HEK293 (cell line): ENCODE data around the gene ELFN1.

Experiments used
- CTCF ChIA-PET: fragments of 350-600 bp; formaldehyde crosslinking; extraction: SDS; loops from one replicate; lab custom pipeline; 2021; ENCODE audit warnings: antibody characterized with exemption; lab: Yijun Ruan, JAX
- POLR2A ChIA-PET: fragments of 300-600 bp; formaldehyde crosslinking; extraction: SDS; loops from one replicate; lab custom pipeline; 2020; ENCODE audit warnings: antibody characterized with exemption, inconsistent platforms; lab: Yijun Ruan, JAX
- H3K27ac ChIP-seq: fragments of 200-500 bp; sonication (Bioruptor generic); 2 replicates; pipeline ENCODE4 v1.5.1; 2014; ENCODE audit warnings: low read depth, low read length, control low read depth, inconsistent platforms; ENCODE audit errors: extremely low read depth
- H3K36me3 ChIP-seq, 2 experiments: fragments of 200-500 bp in 1 of 2; sonication (Bioruptor generic) in 1 of 2; 1 replicate in 1 of 2; 2 replicates in 1 of 2; pipeline ENCODE4 v1.5.1; 2014 to 2017; ENCODE audit warnings: inconsistent platforms in 2 of 2, low read length in 2 of 2; ENCODE audit not compliant: control insufficient read depth in 2 of 2, insufficient read depth in 1 of 2
- H3K4me1 ChIP-seq: fragments of 200-500 bp; sonication (Bioruptor generic); 2 replicates; pipeline ENCODE4 v1.5.1; 2014; ENCODE audit warnings: mild to moderate bottlenecking, low read length, inconsistent platforms; ENCODE audit not compliant: control insufficient read depth, insufficient read depth
- H3K4me3 ChIP-seq: 2 replicates; pipeline ENCODE4 v1.5.1; 2011; ENCODE audit warnings: low read depth, mild to moderate bottlenecking, control low read depth, low read length, moderate library complexity
- H3K9me3 ChIP-seq: fragments of 200-500 bp; sonication (Bioruptor generic); 2 replicates; pipeline ENCODE4 v1.5.1; 2014; ENCODE audit warnings: low read depth, low read length, inconsistent platforms; ENCODE audit not compliant: control insufficient read depth, insufficient read depth
- FEZF1 ChIP-seq: fragments of 450-650 bp; formaldehyde crosslinking; IDR thresholded peaks from 2 replicates; pipeline ENCODE4 v1.5.1; 2016; ENCODE audit warnings: missing biosample characterization, missing genetic modification characterization
- KLF7 ChIP-seq: fragments of 450-650 bp; formaldehyde crosslinking; IDR thresholded peaks from 2 replicates; pipeline ENCODE4 v1.5.1; 2016; ENCODE audit warnings: missing biosample characterization, missing genetic modification characterization, borderline replicate concordance
- SETDB1 ChIP-seq: IDR thresholded peaks from one replicate; pipeline ENCODE4 v1.6.1; 2017; ENCODE audit warnings: mild to moderate bottlenecking, low read length, moderate library complexity, mixed read lengths; ENCODE audit not compliant: insufficient read length
- SP3 ChIP-seq: fragments of 450-650 bp; formaldehyde crosslinking; IDR thresholded peaks from 2 replicates; pipeline ENCODE4 v1.5.1; 2016; ENCODE audit warnings: missing biosample characterization, missing genetic modification characterization
- TCF7L2 ChIP-seq: IDR thresholded peaks from 2 replicates; pipeline ENCODE4 v1.6.1; 2011; ENCODE audit warnings: low read depth, mild to moderate bottlenecking, inconsistent platforms, low read length, moderate library complexity, borderline replicate concordance
- ZFP69B ChIP-seq: fragments of 450-650 bp; formaldehyde crosslinking; IDR thresholded peaks from 2 replicates; pipeline ENCODE4 v1.5.1; 2016; ENCODE audit warnings: missing biosample characterization, missing genetic modification characterization
- ZNF155 ChIP-seq: fragments of 450-650 bp; formaldehyde crosslinking; IDR thresholded peaks from 2 replicates; pipeline ENCODE4 v1.5.1; 2016; ENCODE audit warnings: missing biosample characterization, missing genetic modification characterization
- ZNF19 ChIP-seq: fragments of 450-650 bp; formaldehyde crosslinking; IDR thresholded peaks from 2 replicates; pipeline ENCODE4; 2016; ENCODE audit warnings: missing biosample characterization, missing genetic modification characterization, low read depth
- ZNF248 ChIP-seq: fragments of 450-650 bp; formaldehyde crosslinking; IDR thresholded peaks from 2 replicates; pipeline ENCODE4 v1.5.1; 2017; ENCODE audit warnings: missing biosample characterization, missing genetic modification characterization
- ZNF311 ChIP-seq: fragments of 450-650 bp; formaldehyde crosslinking; IDR thresholded peaks from 2 replicates; pipeline ENCODE4 v1.5.1; 2017; ENCODE audit warnings: missing biosample characterization, missing genetic modification characterization, borderline replicate concordance
- ZNF350 ChIP-seq: fragments of 450-650 bp; formaldehyde crosslinking; IDR thresholded peaks from 2 replicates; pipeline ENCODE4 v1.5.0; 2017; ENCODE audit warnings: missing biosample characterization, mild to moderate bottlenecking, missing genetic modification characterization
- ZNF670 ChIP-seq: fragments of 450-650 bp; formaldehyde crosslinking; IDR thresholded peaks from 2 replicates; pipeline ENCODE4 v1.5.1; 2016; ENCODE audit warnings: missing biosample characterization, missing genetic modification characterization, low read depth
- TF ChIP-seq, protein P1 (sequence below): fragments of 450-650 bp; formaldehyde crosslinking; IDR thresholded peaks from 2 replicates; pipeline ENCODE4 v1.5.1; 2016; ENCODE audit warnings: missing biosample characterization, missing genetic modification characterization
- TF ChIP-seq, protein P2 (sequence below): fragments of 450-650 bp; formaldehyde crosslinking; IDR thresholded peaks from 2 replicates; pipeline ENCODE4 v1.5.1; 2017; ENCODE audit warnings: missing biosample characterization, missing genetic modification characterization
- TF ChIP-seq, protein P3 (sequence below): fragments of 450-650 bp; formaldehyde crosslinking; IDR thresholded peaks from 2 replicates; pipeline ENCODE4 v1.5.1; 2017; ENCODE audit warnings: missing biosample characterization, mild to moderate bottlenecking, missing genetic modification characterization, moderate library complexity
- TF ChIP-seq, protein P4 (sequence below): fragments of 450-650 bp; formaldehyde crosslinking; IDR thresholded peaks from 2 replicates; pipeline ENCODE4 v1.5.1; 2016; ENCODE audit warnings: missing biosample characterization, missing genetic modification characterization
- TF ChIP-seq, protein P5 (sequence below): fragments of 450-650 bp; formaldehyde crosslinking; IDR thresholded peaks from 2 replicates; pipeline ENCODE4 v1.5.1; 2016; ENCODE audit warnings: missing biosample characterization, missing genetic modification characterization
- TF ChIP-seq, protein P6 (sequence below): fragments of 450-650 bp; formaldehyde crosslinking; IDR thresholded peaks from 2 replicates; pipeline ENCODE4 v1.5.1; 2016; ENCODE audit warnings: missing biosample characterization, missing genetic modification characterization, borderline replicate concordance

ELFN1 gene

DNA sequence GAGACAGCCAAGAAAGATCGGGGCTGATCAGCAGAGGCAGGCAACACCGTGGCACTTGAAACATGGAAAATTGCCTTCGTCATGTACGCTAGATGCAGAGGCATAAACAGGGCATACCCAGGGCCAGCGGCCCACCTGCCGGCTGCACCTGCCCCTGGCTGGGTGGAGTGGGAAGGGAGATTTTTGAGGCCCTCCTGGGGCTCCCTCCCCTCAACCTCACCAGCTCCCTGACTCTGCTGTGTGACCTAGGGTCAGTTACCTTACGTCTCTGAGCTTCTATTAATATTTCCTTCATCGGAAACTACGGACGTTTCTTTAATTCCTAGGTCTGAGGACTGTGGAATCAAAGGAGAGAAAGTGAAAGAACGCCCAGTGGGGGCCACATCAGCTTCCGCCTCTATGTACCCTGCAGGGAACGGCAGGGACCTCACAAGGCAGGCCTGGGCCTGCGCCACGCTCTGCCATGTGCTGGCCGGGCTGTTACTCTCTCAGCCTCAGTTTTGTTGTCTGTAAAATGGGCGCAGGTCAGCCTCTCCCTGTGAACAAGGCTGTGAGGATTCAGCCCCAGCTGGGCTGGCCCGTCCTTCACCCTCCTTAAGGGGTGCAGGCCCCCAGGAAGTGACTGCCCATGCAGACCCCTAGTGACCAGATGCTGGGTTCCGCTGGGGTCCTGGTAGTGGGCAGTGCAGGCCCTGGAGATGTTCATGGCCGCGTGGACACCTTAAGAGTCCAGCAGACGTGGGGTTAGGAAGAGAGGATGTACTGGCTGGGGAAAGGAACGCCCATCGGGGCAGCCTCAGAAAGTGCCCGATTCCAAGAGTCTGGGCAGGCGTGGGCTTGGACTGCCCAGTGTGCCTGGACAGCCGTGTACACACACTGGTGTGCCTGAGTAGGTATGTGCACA is 22.7 kb downstream of the ELFN1 start:
- POLR2A ChIA-PET = no interaction called here
- no peaks in the 10 kb centered on the region for H3K9me3 ChIP-seq
- H3K4me1 ChIP-seq = no peaks in the 10 kb centered on the region
- TF ChIP-seq, protein P1, sequence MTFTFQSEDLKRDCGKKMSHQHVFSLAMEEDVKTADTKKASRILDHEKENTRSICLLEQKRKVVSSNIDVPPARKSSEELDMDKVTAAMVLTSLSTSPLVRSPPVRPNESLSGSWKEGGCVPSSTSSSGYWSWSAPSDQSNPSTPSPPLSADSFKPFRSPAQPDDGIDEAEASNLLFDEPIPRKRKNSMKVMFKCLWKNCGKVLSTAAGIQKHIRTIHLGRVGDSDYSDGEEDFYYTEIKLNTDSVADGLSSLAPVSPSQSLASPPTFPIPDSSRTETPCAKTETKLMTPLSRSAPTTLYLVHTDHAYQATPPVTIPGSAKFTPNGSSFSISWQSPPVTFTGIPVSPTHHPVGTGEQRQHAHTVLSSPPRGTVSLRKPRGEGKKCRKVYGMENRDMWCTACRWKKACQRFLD = no peak
- TF ChIP-seq SETDB1 (no peak), ZNF670 (tag by site-specific recombination) (no peak), ZFP69B (no peak), SP3 (tag by site-specific recombination) (no peak), ZNF350 (no peak)
- TF ChIP-seq, protein P2, sequence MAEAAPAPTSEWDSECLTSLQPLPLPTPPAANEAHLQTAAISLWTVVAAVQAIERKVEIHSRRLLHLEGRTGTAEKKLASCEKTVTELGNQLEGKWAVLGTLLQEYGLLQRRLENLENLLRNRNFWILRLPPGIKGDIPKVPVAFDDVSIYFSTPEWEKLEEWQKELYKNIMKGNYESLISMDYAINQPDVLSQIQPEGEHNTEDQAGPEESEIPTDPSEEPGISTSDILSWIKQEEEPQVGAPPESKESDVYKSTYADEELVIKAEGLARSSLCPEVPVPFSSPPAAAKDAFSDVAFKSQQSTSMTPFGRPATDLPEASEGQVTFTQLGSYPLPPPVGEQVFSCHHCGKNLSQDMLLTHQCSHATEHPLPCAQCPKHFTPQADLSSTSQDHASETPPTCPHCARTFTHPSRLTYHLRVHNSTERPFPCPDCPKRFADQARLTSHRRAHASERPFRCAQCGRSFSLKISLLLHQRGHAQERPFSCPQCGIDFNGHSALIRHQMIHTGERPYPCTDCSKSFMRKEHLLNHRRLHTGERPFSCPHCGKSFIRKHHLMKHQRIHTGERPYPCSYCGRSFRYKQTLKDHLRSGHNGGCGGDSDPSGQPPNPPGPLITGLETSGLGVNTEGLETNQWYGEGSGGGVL = no peak
- TF ChIP-seq, protein P3, sequence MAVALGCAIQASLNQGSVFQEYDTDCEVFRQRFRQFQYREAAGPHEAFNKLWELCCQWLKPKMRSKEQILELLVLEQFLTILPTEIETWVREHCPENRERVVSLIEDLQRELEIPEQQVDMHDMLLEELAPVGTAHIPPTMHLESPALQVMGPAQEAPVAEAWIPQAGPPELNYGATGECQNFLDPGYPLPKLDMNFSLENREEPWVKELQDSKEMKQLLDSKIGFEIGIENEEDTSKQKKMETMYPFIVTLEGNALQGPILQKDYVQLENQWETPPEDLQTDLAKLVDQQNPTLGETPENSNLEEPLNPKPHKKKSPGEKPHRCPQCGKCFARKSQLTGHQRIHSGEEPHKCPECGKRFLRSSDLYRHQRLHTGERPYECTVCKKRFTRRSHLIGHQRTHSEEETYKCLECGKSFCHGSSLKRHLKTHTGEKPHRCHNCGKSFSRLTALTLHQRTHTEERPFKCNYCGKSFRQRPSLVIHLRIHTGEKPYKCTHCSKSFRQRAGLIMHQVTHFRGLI (tag by site-specific recombination) = no peak
- TF ChIP-seq, protein P4, sequence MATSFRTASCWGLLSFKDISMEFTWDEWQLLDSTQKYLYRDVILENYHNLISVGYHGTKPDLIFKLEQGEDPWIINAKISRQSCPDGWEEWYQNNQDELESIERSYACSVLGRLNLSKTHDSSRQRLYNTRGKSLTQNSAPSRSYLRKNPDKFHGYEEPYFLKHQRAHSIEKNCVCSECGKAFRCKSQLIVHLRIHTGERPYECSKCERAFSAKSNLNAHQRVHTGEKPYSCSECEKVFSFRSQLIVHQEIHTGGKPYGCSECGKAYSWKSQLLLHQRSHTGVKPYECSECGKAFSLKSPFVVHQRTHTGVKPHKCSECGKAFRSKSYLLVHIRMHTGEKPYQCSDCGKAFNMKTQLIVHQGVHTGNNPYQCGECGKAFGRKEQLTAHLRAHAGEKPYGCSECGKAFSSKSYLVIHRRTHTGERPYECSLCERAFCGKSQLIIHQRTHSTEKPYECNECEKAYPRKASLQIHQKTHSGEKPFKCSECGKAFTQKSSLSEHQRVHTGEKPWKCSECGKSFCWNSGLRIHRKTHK (tag by site-specific recombination) = no peak
- no peak overlapping the region for H3K4me3 ChIP-seq
- CTCF ChIA-PET = interaction anchor here (0.6 kb wide), 1 partner anchor 22 kb away, joined by 3 read pairs; no protein-coding TSS in a partner anchor
- no peak overlapping the region for H3K27ac ChIP-seq
- no peaks in the 10 kb centered on the region for H3K36me3 ChIP-seq

DNA sequence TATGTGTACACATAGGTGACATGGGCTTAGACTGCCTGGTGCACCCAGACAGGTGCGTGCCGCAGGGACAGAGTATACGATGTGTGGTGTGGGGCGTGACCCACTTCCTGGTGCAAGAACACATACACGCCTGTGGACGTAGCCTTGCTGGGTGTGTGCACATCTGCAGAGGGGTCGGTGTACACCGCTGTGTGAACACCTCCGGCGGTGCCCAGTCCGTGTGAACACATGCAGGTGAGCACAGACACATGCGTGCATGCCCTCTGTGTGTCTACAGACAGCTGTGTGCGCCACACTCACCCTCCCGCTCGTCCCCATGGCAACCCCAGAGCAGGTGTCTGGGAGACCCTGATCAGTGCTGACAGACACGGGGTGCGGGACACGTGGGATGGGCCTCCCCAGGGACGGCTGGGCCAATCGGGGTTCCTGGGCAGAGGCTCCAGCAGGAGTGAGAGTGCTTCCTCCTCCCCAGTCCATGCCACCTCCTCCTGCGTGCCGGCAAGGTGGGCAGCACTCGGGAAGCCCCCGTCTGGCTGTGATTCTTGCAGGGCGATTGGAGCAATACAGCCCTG is 23.4 kb downstream of the ELFN1 start:
- TF ChIP-seq FEZF1 (no peak), KLF7 (tag by site-specific recombination) (no peak), ZNF19 (tag by site-specific recombination) (no peak), TCF7L2 (no peak), ZNF248 (tag by site-specific recombination) (no peak), ZNF311 (tag by site-specific recombination) (no peak), ZNF155 (tag by site-specific recombination) (no peak)
- TF ChIP-seq, protein P5, sequence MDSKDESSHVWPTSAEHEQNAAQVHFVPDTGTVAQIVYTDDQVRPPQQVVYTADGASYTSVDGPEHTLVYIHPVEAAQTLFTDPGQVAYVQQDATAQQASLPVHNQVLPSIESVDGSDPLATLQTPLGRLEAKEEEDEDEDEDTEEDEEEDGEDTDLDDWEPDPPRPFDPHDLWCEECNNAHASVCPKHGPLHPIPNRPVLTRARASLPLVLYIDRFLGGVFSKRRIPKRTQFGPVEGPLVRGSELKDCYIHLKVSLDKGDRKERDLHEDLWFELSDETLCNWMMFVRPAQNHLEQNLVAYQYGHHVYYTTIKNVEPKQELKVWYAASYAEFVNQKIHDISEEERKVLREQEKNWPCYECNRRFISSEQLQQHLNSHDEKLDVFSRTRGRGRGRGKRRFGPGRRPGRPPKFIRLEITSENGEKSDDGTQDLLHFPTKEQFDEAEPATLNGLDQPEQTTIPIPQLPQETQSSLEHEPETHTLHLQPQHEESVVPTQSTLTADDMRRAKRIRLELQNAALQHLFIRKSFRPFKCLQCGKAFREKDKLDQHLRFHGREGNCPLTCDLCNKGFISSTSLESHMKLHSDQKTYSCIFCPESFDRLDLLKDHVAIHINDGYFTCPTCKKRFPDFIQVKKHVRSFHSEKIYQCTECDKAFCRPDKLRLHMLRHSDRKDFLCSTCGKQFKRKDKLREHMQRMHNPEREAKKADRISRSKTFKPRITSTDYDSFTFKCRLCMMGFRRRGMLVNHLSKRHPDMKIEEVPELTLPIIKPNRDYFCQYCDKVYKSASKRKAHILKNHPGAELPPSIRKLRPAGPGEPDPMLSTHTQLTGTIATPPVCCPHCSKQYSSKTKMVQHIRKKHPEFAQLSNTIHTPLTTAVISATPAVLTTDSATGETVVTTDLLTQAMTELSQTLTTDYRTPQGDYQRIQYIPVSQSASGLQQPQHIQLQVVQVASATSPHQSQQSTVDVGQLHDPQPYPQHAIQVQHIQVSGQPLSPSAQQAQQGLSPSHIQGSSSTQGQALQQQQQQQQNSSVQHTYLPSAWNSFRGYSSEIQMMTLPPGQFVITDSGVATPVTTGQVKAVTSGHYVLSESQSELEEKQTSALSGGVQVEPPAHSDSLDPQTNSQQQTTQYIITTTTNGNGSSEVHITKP (tag by site-specific recombination) = no peak
- TF ChIP-seq, protein P6, sequence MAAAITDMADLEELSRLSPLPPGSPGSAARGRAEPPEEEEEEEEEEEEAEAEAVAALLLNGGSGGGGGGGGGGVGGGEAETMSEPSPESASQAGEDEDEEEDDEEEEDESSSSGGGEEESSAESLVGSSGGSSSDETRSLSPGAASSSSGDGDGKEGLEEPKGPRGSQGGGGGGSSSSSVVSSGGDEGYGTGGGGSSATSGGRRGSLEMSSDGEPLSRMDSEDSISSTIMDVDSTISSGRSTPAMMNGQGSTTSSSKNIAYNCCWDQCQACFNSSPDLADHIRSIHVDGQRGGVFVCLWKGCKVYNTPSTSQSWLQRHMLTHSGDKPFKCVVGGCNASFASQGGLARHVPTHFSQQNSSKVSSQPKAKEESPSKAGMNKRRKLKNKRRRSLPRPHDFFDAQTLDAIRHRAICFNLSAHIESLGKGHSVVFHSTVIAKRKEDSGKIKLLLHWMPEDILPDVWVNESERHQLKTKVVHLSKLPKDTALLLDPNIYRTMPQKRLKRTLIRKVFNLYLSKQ (tag by site-specific recombination) = no peak
- TF ChIP-seq, all 188 proteins: peak for 0
- Histone ChIP-seq H3K4me3 (no peak overlapping the region), H3K9me3 (no peaks in the 10 kb centered on the region), H3K4me1 (no peaks in the 10 kb centered on the region), H3K36me3 (no peaks in the 10 kb centered on the region), H3K27ac (no peak overlapping the region)
- ChIA-PET CTCF (no interaction called here), POLR2A (no interaction called here)
